Effector memory CD8-positive, alpha-beta T cell (primary cell): ENCODE measurements around the gene ANO8.
"Not testable (repeated sequence)": the region's sequence is repeated elsewhere in the genome, so short reads cannot be mapped to it uniquely, and the experiment has no call there.

Experiments
- ATAC-seq: fragments of 150-1000 bp; cut with Tn5 transposase; replicated peaks from 2 replicates; pipeline ENCODE4 v1.10.0; 2021; ENCODE audit warnings: mild to moderate bottlenecking, moderate library complexity
- DNase-seq, 3 experiments: peaks; one replicate each; pipeline ENCODE4 v3.0.0; 2021
- H3K27ac Mint-ChIP-seq, 2 donors: one replicate each; pipeline ENCODE4 v1.8.0; 2022; ENCODE audit warnings: mild to moderate bottlenecking in 2 of 2, mixed read lengths in 2 of 2, moderate library complexity in 2 of 2
- H3K27me3 Mint-ChIP-seq, 2 donors: one replicate each; pipeline ENCODE4 v1.8.0; 2022; ENCODE audit warnings: mixed read lengths in 2 of 2
- H3K36me3 Mint-ChIP-seq: one replicate; pipeline ENCODE4 v1.8.0; 2022; ENCODE audit warnings: mild to moderate bottlenecking, moderate library complexity, mixed read lengths; ENCODE audit not compliant: insufficient read depth
- H3K4me1 Mint-ChIP-seq, 2 donors: one replicate each; pipeline ENCODE4 v1.8.0; 2022; ENCODE audit warnings: low read depth in 2 of 2, mixed read lengths in 2 of 2
- H3K4me3 Mint-ChIP-seq, 2 donors: one replicate each; pipeline ENCODE4 v1.8.0; 2022; ENCODE audit warnings: mild to moderate bottlenecking in 2 of 2, mixed read lengths in 2 of 2, moderate library complexity in 2 of 2
- H3K9me3 Mint-ChIP-seq, 2 donors: one replicate each; pipeline ENCODE4 v1.8.0; 2022; ENCODE audit warnings: mixed read lengths in 2 of 2
- total RNA-seq, 9 experiments: gene quantifications; one replicate each; lab custom pipeline; 2026; lab: John Stamatoyannopoulos, UW

ANO8 gene, protein sequence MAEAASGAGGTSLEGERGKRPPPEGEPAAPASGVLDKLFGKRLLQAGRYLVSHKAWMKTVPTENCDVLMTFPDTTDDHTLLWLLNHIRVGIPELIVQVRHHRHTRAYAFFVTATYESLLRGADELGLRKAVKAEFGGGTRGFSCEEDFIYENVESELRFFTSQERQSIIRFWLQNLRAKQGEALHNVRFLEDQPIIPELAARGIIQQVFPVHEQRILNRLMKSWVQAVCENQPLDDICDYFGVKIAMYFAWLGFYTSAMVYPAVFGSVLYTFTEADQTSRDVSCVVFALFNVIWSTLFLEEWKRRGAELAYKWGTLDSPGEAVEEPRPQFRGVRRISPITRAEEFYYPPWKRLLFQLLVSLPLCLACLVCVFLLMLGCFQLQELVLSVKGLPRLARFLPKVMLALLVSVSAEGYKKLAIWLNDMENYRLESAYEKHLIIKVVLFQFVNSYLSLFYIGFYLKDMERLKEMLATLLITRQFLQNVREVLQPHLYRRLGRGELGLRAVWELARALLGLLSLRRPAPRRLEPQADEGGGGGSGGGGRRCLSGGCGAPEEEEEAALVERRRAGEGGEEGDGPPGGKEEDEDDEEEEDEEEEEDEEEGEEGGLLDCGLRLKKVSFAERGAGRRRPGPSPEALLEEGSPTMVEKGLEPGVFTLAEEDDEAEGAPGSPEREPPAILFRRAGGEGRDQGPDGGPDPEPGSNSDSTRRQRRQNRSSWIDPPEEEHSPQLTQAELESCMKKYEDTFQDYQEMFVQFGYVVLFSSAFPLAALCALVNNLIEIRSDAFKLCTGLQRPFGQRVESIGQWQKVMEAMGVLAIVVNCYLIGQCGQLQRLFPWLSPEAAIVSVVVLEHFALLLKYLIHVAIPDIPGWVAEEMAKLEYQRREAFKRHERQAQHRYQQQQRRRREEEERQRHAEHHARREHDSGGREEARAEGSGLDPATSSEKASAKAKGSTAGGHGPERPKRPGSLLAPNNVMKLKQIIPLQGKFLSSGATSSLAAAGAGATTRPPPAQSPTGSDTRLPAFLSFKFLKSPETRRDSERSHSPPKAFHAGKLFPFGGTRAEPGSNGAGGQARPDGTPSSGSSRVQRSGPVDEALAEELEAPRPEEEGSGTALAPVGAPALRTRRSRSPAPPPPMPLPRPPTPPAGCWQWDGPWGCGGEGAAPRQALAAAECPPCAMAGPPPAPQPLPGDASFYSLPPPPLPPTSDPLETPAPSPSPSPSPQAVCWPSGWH
- 3.8 to 42.8 (median 20.2) reads per million in 9 experiments for total RNA-seq

GRCh38 chr19:17334414-17335409 lies at the start of gene ANO8:
TSS of gene ANO8 (minus strand) at chr19:17334855. CDS start at chr19:17334670, 185 bp downstream.
- ATAC-seq (peak; percentile 70), DNase-seq (peak; percentile 94 to 97 (median 97))
- Mint-ChIP-seq H3K4me3 (peak within 1 kb of the TSS; percentile 90 to 97), H3K27ac (peak within 1 kb of the TSS; percentile 29 to 74), H3K36me3 (peaks cover 2% of the 10 kb centered on the region), H3K27me3 (no peaks in the 10 kb centered on the region), H3K9me3 (no peaks in the 10 kb centered on the region), H3K4me1 (peaks cover 33 to 37% of the 10 kb centered on the region in 2 donors)

GRCh38 chr19:17380426-17381138 lies 45.9 kb upstream of the ANO8 start:
- H3K27ac Mint-ChIP-seq = no peak overlapping the region
- peaks cover 23 to 34% of the 10 kb centered on the region in 2 donors for H3K27me3 Mint-ChIP-seq
- ATAC-seq (no peak), DNase-seq (no peak)
- no peaks in the 10 kb centered on the region for H3K36me3 Mint-ChIP-seq
- no peaks in the 10 kb centered on the region for H3K9me3 Mint-ChIP-seq
- no peaks in the 10 kb centered on the region for H3K4me1 Mint-ChIP-seq
- no peak overlapping the region for H3K4me3 Mint-ChIP-seq

- peaks cover 23 to 35% of the 10 kb centered on the region in 2 donors for H3K27me3 Mint-ChIP-seq
- ATAC-seq (no peak), DNase-seq (no peak)
- no peak overlapping the region for H3K4me3 Mint-ChIP-seq
- no peaks in the 10 kb centered on the region for H3K4me1 Mint-ChIP-seq
- no peaks in the 10 kb centered on the region for H3K36me3 Mint-ChIP-seq
- H3K27ac Mint-ChIP-seq = no peak overlapping the region
- H3K9me3 Mint-ChIP-seq = no peaks in the 10 kb centered on the region
Observed at GRCh38 chr19:17379221-17379631, 44.6 kb upstream of the ANO8 start.

- H3K27ac Mint-ChIP-seq = no peak overlapping the region
- peaks cover 23 to 35% of the 10 kb centered on the region in 2 donors for H3K27me3 Mint-ChIP-seq
- ATAC-seq (no peak), DNase-seq (no peak)
- H3K4me3 Mint-ChIP-seq = no peak overlapping the region
- H3K9me3 Mint-ChIP-seq = no peaks in the 10 kb centered on the region
- H3K4me1 Mint-ChIP-seq = no peaks in the 10 kb centered on the region
- no peaks in the 10 kb centered on the region for H3K36me3 Mint-ChIP-seq
Observed at GRCh38 chr19:17378271-17378670, 43.6 kb upstream of the ANO8 start.

DNA sequence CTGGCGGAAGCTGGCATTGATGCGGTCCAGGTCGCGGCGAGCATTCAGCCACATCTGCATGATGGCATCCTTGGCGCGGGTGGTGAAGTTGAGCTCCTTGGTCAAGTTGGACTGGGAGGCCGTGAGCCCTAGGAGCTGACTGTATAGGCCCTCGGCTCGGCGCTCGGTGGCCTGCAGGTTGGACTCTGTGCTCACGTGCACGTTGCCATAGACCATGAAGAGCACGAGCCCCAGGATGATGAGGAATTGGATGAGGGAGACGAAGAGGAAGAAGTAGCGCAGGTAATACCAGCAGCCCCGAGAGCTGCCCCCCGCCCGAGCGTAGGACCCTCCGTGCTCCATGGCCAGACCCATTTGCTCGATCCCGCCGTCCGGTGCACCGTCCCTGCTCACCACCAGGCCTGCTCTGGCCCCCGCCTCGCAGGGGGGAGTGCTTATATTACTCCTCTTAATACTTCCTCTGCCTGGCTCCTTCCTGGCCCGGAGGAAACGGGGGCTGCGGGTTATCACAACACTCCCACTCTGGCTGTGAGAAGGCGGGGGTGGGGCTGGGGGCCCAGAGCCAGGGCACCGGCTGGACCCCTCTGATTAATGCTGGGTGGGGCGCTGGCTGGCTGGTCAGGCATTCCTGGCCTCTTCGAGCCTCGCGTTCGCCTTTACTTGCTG lies 42.4 kb upstream of the ANO8 start, which contains the start of gene PLVAP:
TSS of gene PLVAP (minus strand) at position 408 of the 666 bp plus-strand sequence. CDS start at position 354, 54 bp downstream.
- H3K27me3 Mint-ChIP-seq = peaks cover 23 to 35% of the 10 kb centered on the region in 2 donors
- H3K27ac Mint-ChIP-seq = no peak within 1 kb of the TSS
- ATAC-seq (no peak), DNase-seq (no peak)
- H3K4me3 Mint-ChIP-seq = no peak within 1 kb of the TSS
- H3K9me3 Mint-ChIP-seq = no peaks in the 10 kb centered on the region
- no peaks in the 10 kb centered on the region for H3K4me1 Mint-ChIP-seq
- H3K36me3 Mint-ChIP-seq = no peaks in the 10 kb centered on the region

DNA sequence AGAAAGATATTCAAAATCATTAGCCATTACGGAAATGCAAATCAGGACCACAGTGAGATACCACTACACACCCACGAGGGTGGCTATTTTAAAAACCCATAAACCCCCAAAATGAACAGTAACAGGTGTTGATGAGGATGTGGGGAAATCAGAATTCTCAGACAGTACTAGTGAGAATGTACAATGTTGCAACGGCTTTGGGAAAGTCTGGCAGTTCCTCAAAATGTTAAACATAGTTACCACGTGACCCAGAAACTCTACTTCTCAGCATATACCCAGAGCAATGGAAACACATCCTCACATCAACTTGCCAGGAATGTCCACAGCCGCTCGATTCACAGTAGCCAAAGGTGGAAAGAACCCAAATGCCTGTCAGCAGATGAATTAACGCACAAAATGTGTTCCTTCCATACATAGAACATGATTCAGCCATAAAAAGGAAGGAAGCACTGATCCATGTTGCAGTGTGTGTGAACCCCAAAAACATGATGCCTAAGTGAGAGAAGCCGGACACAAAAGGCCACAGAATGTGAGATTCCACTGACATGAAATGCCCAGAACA lies 35.5 kb upstream of the ANO8 start:
- Mint-ChIP-seq H3K27me3 (peaks cover 16 to 28% of the 10 kb centered on the region in 2 donors), H3K36me3 (peaks cover 3% of the 10 kb centered on the region), H3K4me3 (no peak overlapping the region), H3K27ac (no peak overlapping the region), H3K4me1 (no peaks in the 10 kb centered on the region), H3K9me3 (no peaks in the 10 kb centered on the region)
- DNase-seq = no peak
- no peak for ATAC-seq

DNA sequence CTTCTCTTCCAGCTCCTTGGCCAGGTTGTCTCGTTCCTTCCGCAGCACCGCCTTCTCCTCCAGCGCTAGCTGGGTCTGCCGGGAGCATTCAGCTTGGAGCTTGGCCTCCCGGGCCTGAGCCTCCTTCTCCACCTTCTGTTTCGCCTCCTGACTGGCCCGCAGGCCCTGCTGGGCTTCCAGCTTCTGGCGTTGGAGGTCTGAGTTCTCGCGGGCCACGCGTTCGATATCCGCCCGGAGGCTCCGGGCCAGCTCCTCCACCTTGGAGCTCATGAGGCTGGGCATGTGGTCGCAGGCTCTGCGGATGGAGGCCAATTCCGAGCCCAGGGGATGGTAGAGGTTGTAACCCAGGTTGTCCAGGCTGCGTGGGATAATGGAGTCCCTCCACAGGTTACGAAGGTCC lies 30.7 kb upstream of the ANO8 start:
- Mint-ChIP-seq H3K4me1 (no peaks in the 10 kb centered on the region), H3K27ac (no peak overlapping the region)

GRCh38 chr19:17363852-17364605 lies 29.4 kb upstream of the ANO8 start:
- ATAC-seq, DNase-seq, H3K4me3 Mint-ChIP-seq, H3K27ac Mint-ChIP-seq, H3K36me3 Mint-ChIP-seq, H3K9me3 Mint-ChIP-seq, H3K4me1 Mint-ChIP-seq: not testable (repeated sequence)
- peaks cover 24 to 30% of the 10 kb centered on the region in 2 donors for H3K27me3 Mint-ChIP-seq

More for the DNA sequence above, 30.7 kb upstream of the ANO8 start:
- Mint-ChIP-seq H3K4me3 (no peak overlapping the region), H3K36me3 (peaks cover 3% of the 10 kb centered on the region), H3K27me3 (peaks cover 28 to 29% of the 10 kb centered on the region in 2 donors), H3K9me3 (no peaks in the 10 kb centered on the region)
- ATAC-seq (no peak), DNase-seq (no peak)

DNA sequence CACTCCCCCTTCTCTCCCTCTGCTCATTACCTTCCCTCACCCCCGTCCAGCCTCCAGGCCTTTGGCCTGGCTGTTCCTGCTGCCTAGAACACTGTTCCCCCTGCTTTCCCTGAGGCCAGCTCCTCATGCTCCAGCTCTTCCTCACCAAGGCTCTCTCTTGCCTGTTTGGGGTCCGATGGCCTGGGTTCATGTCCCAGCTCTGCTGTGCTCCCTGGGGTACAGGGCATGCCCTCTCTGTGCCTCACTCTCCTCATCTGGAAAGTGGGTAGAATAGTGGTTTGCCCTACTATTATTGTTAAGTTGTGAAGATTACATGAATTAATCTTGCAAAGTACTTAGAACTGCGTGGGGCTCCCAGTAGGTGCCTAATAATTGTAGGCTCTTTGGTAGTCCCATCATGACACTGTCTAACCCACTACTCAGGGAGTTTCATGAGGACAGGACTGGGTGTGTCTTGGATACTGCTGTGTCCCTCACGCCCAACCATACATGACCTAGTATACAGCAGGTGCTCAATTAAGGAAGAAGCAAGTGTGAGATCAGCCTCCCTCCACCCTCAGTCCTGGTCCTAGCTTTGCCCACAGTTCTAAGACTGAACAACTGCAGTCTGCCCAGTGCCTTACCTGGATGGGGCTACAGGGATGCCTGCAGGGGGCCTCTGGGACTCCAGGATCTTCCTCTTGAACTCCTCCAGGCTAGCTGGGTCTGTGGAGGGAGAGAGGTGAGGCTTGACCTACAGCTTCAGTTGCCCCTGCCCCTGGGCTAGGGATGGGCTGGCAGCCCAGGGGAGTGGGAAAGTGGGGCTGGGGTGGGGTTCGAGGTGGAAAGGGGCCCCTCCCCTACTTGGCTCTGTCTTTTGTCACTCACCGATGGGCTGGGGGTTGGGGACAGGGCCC lies 25.5 kb upstream of the ANO8 start:
- H3K4me1 Mint-ChIP-seq = no peaks in the 10 kb centered on the region
- H3K36me3 Mint-ChIP-seq = no peaks in the 10 kb centered on the region
- H3K4me3 Mint-ChIP-seq = no peak overlapping the region
- no peak for DNase-seq
- no peak overlapping the region for H3K27ac Mint-ChIP-seq
- ATAC-seq = no peak
- H3K9me3 Mint-ChIP-seq = no peaks in the 10 kb centered on the region
- peaks cover 5 to 21% of the 10 kb centered on the region in 2 donors for H3K27me3 Mint-ChIP-seq

DNA sequence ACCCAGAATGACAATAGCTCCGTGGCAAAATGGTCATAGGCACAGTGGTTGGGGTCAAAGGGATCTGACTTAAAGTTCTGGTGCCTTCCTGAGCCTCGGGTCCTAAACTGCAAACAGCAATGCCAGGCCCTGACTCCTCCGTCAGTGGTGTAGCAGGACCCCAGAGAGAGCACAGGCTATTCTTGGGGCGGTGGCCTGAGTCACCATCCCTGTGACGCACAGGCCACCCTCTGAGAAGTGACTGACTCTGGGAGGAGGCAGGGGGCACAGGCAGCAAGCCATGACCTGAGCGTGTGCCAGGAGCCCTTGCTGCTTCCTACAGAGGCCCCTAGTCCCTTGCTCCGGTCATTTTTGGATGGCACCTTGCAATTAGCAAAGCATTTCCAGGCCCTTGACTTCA lies 23.7 kb upstream of the ANO8 start:
- no peak for ATAC-seq
- peaks cover 7 to 18% of the 10 kb centered on the region in 2 donors for H3K27me3 Mint-ChIP-seq
- no peaks in the 10 kb centered on the region for H3K9me3 Mint-ChIP-seq
- H3K4me3 Mint-ChIP-seq = no peak overlapping the region
- H3K36me3 Mint-ChIP-seq = no peaks in the 10 kb centered on the region
- no peak for DNase-seq
- H3K27ac Mint-ChIP-seq = no peak overlapping the region
- no peaks in the 10 kb centered on the region for H3K4me1 Mint-ChIP-seq
